ENCODE results near the gene MPP3. TPM values are rescaled to one million over a fixed set of nuclear protein-coding genes. Genes with fewer than 3 reads are reported as not detected.
A peak's percentile ranks its signal among the peaks of the same experiment; 100 is the strongest.

The MPP3 gene
- total RNA-seq, 1 experiment from 2014 or later = 34.3 TPM

- no TSS peak for BruUV-seq (replicated peaks)
- Histone ChIP-seq H3K4me1 (ENCODE audit: insufficient read depth, low read length) (peaks cover 4% of the 10 kb centered on the region; the same call in 1 of the 2 replicates), H3K79me2 (ENCODE audit: low read length) (no peaks in the 10 kb centered on the region), H2AFZ (ENCODE audit: low read length) (0 out of 2 replicates have a peak overlapping the region, but pooled peaks have one; percentile 23), H4K20me1 (ENCODE audit: low read length) (no peaks in the 10 kb centered on the region), H3K4me3 (ENCODE audit: low read length) (no peak overlapping the region), H3K27me3 (ENCODE audit: low read length) (no peaks in the 10 kb centered on the region), H3K27ac (ENCODE audit: low read length) (no peak overlapping the region), H3K4me2 (ENCODE audit: low read length) (peak overlapping the region; percentile 11; the same call in 1 of the 2 replicates), H3K9ac (ENCODE audit: low read length) (no peak overlapping the region), H3F3A (ENCODE audit: low read length, unreplicated experiment) (no peaks in the 10 kb centered on the region), H3K9me2 (replicated peaks; ENCODE audit: low read length) (no peaks in the 10 kb centered on the region), H3K9me3 (ENCODE audit: low read length) (no peaks in the 10 kb centered on the region), H3K36me3 (ENCODE audit: low read depth, low read length) (no peaks in the 10 kb centered on the region)
- ATAC-seq = peak; percentile 74
- TF ChIP-seq EZH2phosphoT487 (IDR thresholded peaks at IDR 0.05; ENCODE audit: borderline replicate concordance, low read length) = no peak
- no peak for TF ChIP-seq EZH2 (IDR thresholded peaks at IDR 0.05; ENCODE audit: low read length, unreplicated experiment)
- TF ChIP-seq CTCF (conservative IDR thresholded peaks at IDR 0.05; ENCODE audit: low read depth, low read length) = no peak
- POLR2A ChIA-PET (ENCODE audit: unreplicated experiment) = no interaction called here
- intact Hi-C loops (cut with micrococcal nuclease) = no loop called here
- peak; percentile 84 for DNase-seq
- CTCF ChIA-PET = interaction anchor here (1.4 kb wide), 1 partner anchor 55 kb away, joined by 10 read pairs; no protein-coding TSS in a partner anchor
Observed at GRCh38 chr17:43791589-43791988, 41.4 kb downstream of the MPP3 start.

GRCh38 chr17:43790311-43790940 lies 42.5 kb downstream of the MPP3 start:
- H2AFZ ChIP-seq (ENCODE audit: low read length) = no peak overlapping the region
- ATAC-seq = peak; percentile 72

More at GRCh38 chr17:43790311-43790940, 42.5 kb downstream of the MPP3 start:
- no peaks in the 10 kb centered on the region for H4K20me1 ChIP-seq (ENCODE audit: low read length)
- no TSS peak for BruUV-seq (replicated peaks)
- no peak for TF ChIP-seq EZH2 (IDR thresholded peaks at IDR 0.05; ENCODE audit: low read length, unreplicated experiment)
- TF ChIP-seq CTCF (conservative IDR thresholded peaks at IDR 0.05; ENCODE audit: low read depth, low read length) = peak; percentile 51
- no peak for TF ChIP-seq EZH2phosphoT487 (IDR thresholded peaks at IDR 0.05; ENCODE audit: borderline replicate concordance, low read length)
- no peak overlapping the region for H3K9ac ChIP-seq (ENCODE audit: low read length)
- no peaks in the 10 kb centered on the region for H3K9me3 ChIP-seq (ENCODE audit: low read length)
- peaks cover 4% of the 10 kb centered on the region; the same call in 1 of the 2 replicates for H3K4me1 ChIP-seq (ENCODE audit: insufficient read depth, low read length)
- intact Hi-C loops (cut with micrococcal nuclease) = loop anchor here (1.0 kb wide), 1 partner anchor 56 kb away; no protein-coding TSS in a partner anchor
- POLR2A ChIA-PET (ENCODE audit: unreplicated experiment) = no interaction called here
- no peaks in the 10 kb centered on the region for H3K27me3 ChIP-seq (ENCODE audit: low read length)
- CTCF ChIA-PET = interaction anchor here (0.6 to 1.9 kb wide), 2 partner anchors 53 to 56 kb away, joined by 5 to 31 read pairs; partner anchors contain the start of gene CD300LG
- no peak overlapping the region for H3K27ac ChIP-seq (ENCODE audit: low read length)
- H3K79me2 ChIP-seq (ENCODE audit: low read length) = no peaks in the 10 kb centered on the region
- DNase-seq = peak; percentile 24
- no peak overlapping the region for H3K4me2 ChIP-seq (ENCODE audit: low read length)
- no peaks in the 10 kb centered on the region for H3K9me2 ChIP-seq (replicated peaks; ENCODE audit: low read length)
- H3K4me3 ChIP-seq (ENCODE audit: low read length) = no peak overlapping the region
- H3F3A ChIP-seq (ENCODE audit: low read length, unreplicated experiment) = no peaks in the 10 kb centered on the region
- no peaks in the 10 kb centered on the region for H3K36me3 ChIP-seq (ENCODE audit: low read depth, low read length)
